OCI-LY3 (cell line): ENCODE measurements around the gene CA14.

Experiments
- EZH2phosphoT487 ChIP-seq: fragments of 200-600 bp; shearing (Covaris generic); IDR thresholded peaks from 2 replicates; pipeline ENCODE4 v1.6.1; 2018; ENCODE audit warnings: antibody characterized with exemption, mixed run types, low read depth
- TF ChIP-seq, protein P1 (sequence below): fragments of 200-600, 300-600 bp; sonication (generic); IDR thresholded peaks from 2 replicates; pipeline ENCODE4 v1.5.1; 2014; ENCODE audit warnings: antibody characterized with exemption, low read length, low read depth

DNA sequence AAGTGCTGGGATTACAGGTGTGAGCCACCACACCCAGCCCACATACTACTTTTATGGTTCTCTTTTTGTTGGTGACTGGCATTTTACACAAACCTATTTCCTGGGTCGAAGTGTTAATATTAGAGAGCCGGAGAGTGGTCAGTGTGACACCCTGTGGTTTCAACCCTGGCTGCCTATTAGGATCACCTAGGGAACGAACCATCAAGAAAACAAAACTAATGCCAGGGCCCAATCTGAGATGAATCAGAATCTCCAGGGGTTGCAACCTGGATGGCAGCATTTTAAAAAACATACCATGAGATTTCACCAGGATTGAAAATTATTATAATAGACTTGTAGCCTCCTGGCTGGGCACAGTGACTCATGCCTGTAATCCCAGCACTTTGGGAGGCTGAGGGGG is 42.1 kb downstream of the CA14 start:
- TF ChIP-seq, protein P1, sequence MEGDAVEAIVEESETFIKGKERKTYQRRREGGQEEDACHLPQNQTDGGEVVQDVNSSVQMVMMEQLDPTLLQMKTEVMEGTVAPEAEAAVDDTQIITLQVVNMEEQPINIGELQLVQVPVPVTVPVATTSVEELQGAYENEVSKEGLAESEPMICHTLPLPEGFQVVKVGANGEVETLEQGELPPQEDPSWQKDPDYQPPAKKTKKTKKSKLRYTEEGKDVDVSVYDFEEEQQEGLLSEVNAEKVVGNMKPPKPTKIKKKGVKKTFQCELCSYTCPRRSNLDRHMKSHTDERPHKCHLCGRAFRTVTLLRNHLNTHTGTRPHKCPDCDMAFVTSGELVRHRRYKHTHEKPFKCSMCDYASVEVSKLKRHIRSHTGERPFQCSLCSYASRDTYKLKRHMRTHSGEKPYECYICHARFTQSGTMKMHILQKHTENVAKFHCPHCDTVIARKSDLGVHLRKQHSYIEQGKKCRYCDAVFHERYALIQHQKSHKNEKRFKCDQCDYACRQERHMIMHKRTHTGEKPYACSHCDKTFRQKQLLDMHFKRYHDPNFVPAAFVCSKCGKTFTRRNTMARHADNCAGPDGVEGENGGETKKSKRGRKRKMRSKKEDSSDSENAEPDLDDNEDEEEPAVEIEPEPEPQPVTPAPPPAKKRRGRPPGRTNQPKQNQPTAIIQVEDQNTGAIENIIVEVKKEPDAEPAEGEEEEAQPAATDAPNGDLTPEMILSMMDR: no peak
- TF ChIP-seq EZH2phosphoT487: no peak
